Measurements from ENCODE around the gene BTBD2. TPM values are rescaled to one million over a fixed set of nuclear protein-coding genes. Genes with fewer than 3 reads are reported as not detected.

Gene BTBD2
- total RNA-seq, 1 experiment from 2014 or later = 65.3 TPM

DNA sequence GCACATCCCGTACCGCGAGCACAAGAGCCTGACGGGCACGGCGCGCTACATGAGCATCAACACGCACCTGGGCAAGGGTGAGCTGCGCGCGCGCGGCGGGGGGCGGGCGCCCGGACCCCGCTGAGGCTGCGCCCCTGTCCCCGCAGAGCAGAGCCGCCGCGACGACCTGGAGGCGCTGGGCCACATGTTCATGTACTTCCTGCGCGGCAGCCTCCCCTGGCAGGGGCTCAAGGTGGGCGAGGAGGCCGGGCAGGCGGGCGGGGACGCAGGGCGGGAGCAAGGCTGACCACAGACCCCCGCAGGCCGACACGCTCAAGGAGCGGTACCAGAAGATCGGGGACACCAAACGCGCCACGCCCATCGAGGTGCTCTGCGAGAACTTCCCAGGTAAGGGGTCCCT is 36.5 kb downstream of the BTBD2 start:
- Mint-ChIP-seq H3K9me3 (ENCODE audit: low read depth, unreplicated experiment) (no peaks in the 10 kb centered on the region), H3K27ac (ENCODE audit: unreplicated experiment) (no peak overlapping the region), H3K27me3 (ENCODE audit: unreplicated experiment) (no peaks in the 10 kb centered on the region), H3K36me3 (ENCODE audit: insufficient read depth, unreplicated experiment) (peaks cover 24% of the 10 kb centered on the region), H3K4me3 (ENCODE audit: low read depth, unreplicated experiment) (no peak overlapping the region), H3K4me1 (ENCODE audit: low read depth, unreplicated experiment) (no peaks in the 10 kb centered on the region)
- TF ChIP-seq, protein P1, sequence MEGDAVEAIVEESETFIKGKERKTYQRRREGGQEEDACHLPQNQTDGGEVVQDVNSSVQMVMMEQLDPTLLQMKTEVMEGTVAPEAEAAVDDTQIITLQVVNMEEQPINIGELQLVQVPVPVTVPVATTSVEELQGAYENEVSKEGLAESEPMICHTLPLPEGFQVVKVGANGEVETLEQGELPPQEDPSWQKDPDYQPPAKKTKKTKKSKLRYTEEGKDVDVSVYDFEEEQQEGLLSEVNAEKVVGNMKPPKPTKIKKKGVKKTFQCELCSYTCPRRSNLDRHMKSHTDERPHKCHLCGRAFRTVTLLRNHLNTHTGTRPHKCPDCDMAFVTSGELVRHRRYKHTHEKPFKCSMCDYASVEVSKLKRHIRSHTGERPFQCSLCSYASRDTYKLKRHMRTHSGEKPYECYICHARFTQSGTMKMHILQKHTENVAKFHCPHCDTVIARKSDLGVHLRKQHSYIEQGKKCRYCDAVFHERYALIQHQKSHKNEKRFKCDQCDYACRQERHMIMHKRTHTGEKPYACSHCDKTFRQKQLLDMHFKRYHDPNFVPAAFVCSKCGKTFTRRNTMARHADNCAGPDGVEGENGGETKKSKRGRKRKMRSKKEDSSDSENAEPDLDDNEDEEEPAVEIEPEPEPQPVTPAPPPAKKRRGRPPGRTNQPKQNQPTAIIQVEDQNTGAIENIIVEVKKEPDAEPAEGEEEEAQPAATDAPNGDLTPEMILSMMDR (IDR thresholded peaks at IDR 0.05; ENCODE audit: unreplicated experiment) = no peak
- no peak for DNase-seq
- BruUV-seq (replicated peaks) = no TSS peak
- CTCF ChIA-PET = no interaction called here
- intact Hi-C loops (cut with micrococcal nuclease; ENCODE audit: unreplicated experiment) = no loop called here

DNA sequence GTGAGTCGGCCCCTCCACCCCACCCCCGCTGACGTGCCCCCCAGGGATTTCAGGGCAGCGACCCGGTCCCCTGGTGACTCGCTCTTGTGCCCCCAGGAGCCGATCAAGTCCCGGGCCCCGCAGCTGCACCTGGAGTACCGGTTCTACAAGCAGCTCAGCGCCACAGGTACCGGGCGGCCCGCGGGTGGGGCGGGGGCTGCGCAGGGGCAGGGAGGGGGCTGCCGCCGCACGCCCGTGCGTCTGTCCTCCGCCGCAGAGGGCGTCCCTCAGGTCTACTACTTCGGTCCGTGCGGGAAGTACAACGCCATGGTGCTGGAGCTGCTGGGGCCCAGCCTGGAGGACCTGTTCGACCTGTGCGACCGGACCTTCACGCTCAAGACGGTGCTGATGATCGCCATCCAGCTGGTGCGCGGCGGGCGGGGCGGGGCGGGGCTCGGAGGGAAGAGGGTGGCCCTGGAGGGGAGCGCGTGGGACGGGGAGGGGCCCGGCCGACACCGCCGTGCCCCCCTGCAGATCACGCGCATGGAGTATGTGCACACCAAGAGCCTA is 37.1 kb downstream of the BTBD2 start:
- Mint-ChIP-seq H3K4me3 (ENCODE audit: low read depth, unreplicated experiment) (no peak overlapping the region), H3K27me3 (ENCODE audit: unreplicated experiment) (no peaks in the 10 kb centered on the region), H3K9me3 (ENCODE audit: low read depth, unreplicated experiment) (no peaks in the 10 kb centered on the region), H3K36me3 (ENCODE audit: insufficient read depth, unreplicated experiment) (peaks cover 21% of the 10 kb centered on the region), H3K27ac (ENCODE audit: unreplicated experiment) (no peak overlapping the region), H3K4me1 (ENCODE audit: low read depth, unreplicated experiment) (no peaks in the 10 kb centered on the region)
- TF ChIP-seq, protein P1 (IDR thresholded peaks at IDR 0.05; ENCODE audit: unreplicated experiment) = no peak
- no TSS peak for BruUV-seq (replicated peaks)
- intact Hi-C loops (cut with micrococcal nuclease; ENCODE audit: unreplicated experiment) = no loop called here
- DNase-seq = no peak
- CTCF ChIA-PET = no interaction called here

DNA sequence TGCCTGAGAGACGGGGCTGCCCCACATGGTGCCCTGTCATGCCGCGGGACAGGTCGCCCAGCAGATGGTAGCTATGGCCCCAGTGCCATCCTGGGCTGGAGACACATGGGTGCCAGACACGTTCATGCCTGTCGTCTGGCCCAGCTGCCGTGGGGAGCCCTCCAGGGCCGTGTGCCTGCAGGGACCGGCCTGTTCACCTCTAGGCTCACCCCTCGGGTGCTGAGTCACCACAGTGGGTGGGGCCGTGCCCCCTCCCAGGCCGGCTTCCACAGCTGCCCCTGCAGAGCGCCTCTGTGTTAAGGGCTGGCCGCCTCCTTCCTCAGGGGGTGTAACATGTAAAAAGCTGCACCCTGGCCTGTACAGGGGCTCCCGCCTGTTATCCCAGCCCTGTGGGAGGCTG is 38.4 kb downstream of the BTBD2 start:
- no peak for DNase-seq
- intact Hi-C loops (cut with micrococcal nuclease; ENCODE audit: unreplicated experiment) = no loop called here
- Mint-ChIP-seq H3K36me3 (ENCODE audit: insufficient read depth, unreplicated experiment) (peaks cover 23% of the 10 kb centered on the region), H3K4me3 (ENCODE audit: low read depth, unreplicated experiment) (no peak overlapping the region), H3K27ac (ENCODE audit: unreplicated experiment) (no peak overlapping the region), H3K9me3 (ENCODE audit: low read depth, unreplicated experiment) (no peaks in the 10 kb centered on the region), H3K27me3 (ENCODE audit: unreplicated experiment) (no peaks in the 10 kb centered on the region), H3K4me1 (ENCODE audit: low read depth, unreplicated experiment) (no peaks in the 10 kb centered on the region)
- CTCF ChIA-PET = no interaction called here
- no TSS peak for BruUV-seq (replicated peaks)
- TF ChIP-seq, protein P1 (IDR thresholded peaks at IDR 0.05; ENCODE audit: unreplicated experiment) = no peak

DNA sequence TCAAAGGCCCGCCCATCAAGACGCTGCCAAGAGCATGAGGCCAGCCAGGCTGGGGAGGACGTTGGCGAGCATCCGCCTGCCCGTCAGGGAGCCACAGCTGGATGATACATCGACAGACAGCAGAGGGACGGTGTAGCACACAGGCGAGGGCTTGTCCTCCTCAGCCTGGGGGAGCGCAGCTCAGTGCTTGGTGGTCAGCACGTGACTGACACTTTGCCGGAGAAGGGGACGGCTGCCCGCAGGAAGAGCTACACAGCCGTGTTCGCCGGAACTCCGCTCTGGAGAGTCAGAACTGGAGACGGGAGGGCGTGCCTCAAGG is 40.4 kb downstream of the BTBD2 start:
- no TSS peak for BruUV-seq (replicated peaks)

More for the DNA sequence above, 40.4 kb downstream of the BTBD2 start:
- Mint-ChIP-seq H3K9me3 (ENCODE audit: low read depth, unreplicated experiment) (no peaks in the 10 kb centered on the region), H3K36me3 (ENCODE audit: insufficient read depth, unreplicated experiment) (peaks cover 11% of the 10 kb centered on the region), H3K27me3 (ENCODE audit: unreplicated experiment) (no peaks in the 10 kb centered on the region), H3K4me3 (ENCODE audit: low read depth, unreplicated experiment) (no peak overlapping the region), H3K4me1 (ENCODE audit: low read depth, unreplicated experiment) (no peaks in the 10 kb centered on the region), H3K27ac (ENCODE audit: unreplicated experiment) (no peak overlapping the region)
- intact Hi-C loops (cut with micrococcal nuclease; ENCODE audit: unreplicated experiment) = no loop called here
- TF ChIP-seq, protein P1 (IDR thresholded peaks at IDR 0.05; ENCODE audit: unreplicated experiment) = no peak
- DNase-seq = no peak
- CTCF ChIA-PET = no interaction called here
